GM18520 (cell line): ENCODE results near the gene FRMD4B.
"Not testable (repeated sequence)": the region's sequence is repeated elsewhere in the genome, so short reads cannot be mapped to it uniquely, and the experiment has no call there.

Experiments used
- ATAC-seq: cut with Tn5 transposase; IDR thresholded peaks from one replicate; pipeline ENCODE4 v1.9.1; 2021; ENCODE audit not compliant: unreplicated experiment

The FRMD4B gene

DNA sequence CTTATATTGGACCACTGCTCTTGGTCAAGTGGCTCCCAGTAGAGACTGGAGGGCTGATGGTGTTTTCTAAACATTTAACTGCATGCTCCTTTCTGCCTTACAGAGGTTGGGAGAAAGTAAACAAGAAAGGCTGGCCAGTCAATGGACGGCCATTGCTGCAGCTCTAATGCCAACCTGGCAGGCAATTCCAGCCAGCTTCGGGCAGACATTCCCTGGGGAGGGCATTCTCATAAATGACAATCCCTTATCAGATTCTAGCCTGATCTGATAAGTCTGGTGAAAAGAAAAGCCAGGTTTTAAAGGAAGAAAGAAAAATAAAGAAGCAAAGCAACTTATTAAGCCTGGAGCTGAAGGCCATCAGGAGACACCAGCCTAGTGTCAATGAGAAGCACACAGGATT is 60.7 kb downstream of the FRMD4B start:
- no peak for ATAC-seq

DNA sequence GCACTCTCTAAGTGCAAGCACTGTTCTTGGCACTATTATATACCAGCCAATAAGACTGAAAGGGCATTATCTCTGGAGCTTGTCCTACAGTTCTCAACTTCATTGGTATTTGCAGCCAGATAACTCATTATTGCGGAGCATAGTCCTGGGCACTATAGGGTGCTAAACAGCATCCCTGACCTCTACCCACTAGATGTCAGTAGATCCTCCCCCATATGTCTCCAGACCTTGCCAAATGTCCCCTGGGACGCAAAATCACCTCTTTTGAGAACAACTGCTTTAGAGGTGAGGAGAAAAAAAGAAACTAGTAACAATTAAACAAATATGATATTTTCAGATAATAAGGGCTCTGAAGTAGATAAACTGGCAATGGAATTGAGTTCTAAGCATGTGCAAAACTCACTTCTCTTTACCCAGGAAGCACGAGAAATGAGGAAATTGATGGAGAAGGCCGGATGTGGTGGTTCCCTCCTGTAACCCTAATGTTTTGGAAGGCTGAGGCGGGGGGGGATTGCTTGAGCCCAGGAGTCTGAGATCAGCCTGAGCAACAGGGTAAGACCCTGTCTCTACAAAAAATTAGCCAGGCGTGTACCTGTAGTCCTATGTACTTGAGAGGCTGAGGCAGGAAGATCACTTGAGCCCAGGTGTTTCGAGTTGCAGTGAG is 61.4 kb downstream of the FRMD4B start:
- peak; percentile 38 for ATAC-seq

DNA sequence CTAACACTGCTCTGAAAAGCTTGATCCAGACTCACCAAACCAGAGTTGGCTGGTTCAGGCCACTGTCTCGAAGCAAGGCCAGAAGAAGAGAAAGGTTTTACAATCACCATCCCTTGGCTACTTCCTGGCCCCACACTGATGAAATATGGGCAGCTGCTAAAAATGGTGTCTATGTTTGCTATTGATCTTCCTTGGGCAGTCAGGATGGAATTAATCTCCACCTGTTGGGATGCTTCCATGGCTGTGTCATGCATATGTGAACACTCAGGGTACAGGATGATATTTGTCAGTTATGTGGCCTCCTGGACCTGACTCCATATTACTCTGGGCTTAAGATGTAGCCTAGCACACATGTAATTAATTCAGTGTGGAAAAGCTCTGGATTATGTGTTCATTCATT is 61.9 kb downstream of the FRMD4B start:
- ATAC-seq = no peak

DNA sequence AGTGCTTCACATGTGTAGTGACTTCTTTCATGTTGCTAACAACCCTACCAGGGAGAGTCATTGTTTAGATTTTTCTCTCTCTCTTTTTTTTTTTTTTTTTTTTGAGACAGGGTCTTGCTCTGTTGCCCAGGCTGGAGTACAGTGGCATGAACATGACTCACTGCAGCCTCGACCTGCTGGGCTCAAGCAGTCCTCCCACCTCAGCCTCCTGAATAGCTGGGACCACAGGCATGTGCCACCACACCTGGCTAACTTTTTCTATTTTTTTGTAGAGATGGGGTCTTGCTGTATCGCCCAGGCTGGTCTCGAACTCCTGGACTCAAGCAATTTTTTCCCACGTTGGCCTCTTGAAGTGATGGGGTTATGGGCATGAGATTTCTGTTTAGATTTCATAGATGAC is 63.4 kb downstream of the FRMD4B start:
- not testable (repeated sequence) for ATAC-seq

DNA sequence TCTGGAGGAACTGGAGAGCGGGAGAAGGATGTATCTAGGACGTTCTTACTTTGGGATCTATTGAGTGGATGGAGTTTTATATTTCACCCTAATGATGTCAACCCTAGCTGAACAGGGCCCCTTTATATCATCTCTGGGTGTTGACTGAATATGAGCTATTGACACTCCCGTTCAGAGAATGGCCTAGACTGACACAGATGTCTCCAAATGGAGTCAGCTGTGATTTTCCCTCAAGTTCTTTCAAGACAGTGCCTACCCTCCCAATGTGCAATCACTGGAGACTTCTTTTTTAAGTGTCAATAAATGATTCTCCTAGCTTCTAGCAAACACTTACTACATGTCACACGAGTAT is 63.8 kb downstream of the FRMD4B start:
- ATAC-seq = no peak

DNA sequence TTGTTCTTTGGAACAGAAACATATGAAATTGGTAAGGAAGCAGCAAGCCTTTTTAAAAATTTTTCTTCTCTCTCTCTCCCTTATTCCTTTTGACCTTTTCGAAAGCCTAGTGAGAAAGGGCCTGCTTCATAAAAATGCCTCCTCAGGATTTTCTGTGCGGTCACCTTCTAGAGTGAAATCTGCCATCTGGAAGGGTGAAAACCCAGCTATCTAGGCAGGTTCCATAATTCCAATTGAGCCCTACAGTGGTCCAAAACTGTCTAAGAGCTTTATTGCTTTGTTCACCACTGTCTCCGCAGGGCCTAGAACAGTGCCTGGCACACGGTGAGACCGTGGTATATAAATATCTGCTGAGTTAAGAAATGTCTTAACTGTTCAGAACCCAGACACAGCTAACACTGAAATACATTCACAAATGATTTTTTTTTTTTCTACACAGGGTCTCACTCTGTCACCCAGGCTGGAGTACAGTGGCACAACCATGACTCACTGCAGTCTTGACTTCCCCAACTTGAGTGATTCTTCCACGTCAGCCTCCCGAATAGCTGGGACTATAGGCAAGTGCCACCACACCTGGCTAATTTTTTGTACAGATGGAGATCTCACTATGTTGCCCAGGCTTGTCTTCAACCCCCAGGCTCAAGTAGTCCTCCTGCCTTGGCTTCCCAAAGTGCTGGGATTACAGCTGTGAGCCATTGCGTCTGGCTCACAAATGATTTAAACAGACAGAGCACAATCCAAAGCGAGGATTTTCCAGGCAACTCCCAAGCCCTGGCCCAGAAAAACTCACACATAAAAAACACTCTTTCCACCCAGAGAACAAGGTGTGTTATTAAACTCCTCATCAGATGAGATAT is 64.4 kb downstream of the FRMD4B start:
- ATAC-seq = no peak

DNA sequence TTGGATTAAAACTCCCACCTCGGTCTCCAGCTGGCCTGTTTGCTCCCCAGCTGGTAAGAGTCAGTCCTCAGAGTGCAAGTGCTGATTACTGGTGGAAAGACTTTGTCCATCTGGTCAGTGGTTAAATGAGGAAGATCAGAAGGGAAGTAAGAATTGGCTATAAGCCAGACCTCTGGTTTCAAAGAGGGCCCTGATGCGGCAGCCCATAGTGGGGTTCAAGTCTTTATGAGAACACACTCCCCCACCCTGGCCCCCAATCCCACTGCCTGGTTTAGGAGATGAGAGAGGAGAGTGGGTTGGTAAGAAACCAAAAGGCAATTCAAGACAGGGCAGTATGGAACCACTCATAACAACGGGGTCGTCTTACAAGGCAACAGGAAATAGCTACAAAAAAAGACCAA is 65.0 kb downstream of the FRMD4B start:
- ATAC-seq = no peak

DNA sequence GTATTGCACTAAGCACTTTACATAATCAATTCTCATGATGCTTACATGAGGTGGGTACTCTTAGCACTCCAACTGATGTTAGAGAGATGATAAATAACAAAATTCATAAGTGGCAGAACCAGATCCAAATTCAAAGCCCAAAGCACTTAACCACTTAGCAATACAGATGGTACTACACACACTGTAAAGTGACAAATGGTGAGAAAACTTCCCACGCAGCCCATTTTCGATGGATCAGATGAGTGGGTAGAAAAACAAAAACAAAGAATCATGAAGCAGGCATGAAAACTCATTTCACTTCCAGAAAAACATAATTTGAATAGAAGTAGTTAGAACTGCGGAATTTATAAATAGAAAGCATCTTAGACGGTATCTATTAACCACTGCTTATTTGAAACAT is 66.2 kb downstream of the FRMD4B start:
- no peak for ATAC-seq

DNA sequence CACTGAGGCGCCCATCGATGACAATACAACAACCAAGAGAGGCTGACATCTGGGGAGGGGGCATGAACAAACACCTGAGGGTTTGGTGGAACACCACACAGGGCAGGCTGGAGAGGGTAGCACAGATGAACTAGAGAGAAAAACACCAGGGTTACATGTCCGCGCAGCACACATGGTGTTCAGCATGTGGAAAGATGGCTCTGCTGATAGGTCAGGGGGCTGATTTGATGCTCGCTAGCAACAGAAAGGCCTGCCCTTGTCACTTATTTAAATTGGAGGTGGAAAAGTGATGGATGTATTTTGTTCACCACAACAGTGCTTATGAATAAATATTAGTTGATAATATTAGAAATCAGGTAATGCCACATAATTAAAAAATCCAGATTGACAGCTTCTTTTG is 67.5 kb downstream of the FRMD4B start:
- ATAC-seq = no peak

DNA sequence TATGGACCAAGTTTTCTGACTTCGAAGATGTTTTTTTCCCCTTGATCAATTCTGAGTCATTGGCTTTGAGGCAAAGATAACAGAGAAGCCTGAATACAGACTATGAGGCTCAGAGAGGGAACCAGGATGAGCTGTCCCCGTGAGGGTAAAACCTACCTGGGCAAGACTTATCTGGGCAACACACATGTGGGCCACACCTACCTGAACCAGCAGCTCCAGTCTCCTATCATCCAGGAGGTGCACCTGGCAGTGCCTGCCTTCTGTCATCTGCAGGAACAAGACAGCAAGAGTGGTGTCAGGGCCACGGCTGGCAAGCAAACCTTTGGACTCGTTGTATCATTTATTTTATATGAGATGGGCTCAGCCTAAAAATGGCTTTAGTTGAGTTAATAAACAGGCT is 72.6 kb downstream of the FRMD4B start:
- ATAC-seq = no peak

DNA sequence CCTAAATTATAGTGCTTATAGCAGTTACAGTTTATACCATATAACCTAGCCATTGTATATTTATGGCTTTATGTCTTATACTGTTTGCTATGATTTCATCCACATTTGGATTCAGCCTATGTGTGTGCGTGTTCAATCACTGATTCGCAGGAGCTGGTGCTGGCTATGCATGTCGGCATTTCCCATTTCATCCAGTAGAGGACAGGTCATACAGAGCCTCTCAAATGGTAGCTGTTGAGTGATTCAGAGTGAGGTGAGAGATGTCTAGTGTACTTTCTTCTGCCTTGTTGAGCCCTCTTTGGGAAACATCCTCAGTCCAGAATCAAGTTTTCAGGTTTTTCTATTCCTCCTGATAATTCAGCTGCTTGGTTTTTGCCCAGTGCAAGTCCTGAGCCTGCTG is 76.1 kb downstream of the FRMD4B start:
- ATAC-seq = no peak

DNA sequence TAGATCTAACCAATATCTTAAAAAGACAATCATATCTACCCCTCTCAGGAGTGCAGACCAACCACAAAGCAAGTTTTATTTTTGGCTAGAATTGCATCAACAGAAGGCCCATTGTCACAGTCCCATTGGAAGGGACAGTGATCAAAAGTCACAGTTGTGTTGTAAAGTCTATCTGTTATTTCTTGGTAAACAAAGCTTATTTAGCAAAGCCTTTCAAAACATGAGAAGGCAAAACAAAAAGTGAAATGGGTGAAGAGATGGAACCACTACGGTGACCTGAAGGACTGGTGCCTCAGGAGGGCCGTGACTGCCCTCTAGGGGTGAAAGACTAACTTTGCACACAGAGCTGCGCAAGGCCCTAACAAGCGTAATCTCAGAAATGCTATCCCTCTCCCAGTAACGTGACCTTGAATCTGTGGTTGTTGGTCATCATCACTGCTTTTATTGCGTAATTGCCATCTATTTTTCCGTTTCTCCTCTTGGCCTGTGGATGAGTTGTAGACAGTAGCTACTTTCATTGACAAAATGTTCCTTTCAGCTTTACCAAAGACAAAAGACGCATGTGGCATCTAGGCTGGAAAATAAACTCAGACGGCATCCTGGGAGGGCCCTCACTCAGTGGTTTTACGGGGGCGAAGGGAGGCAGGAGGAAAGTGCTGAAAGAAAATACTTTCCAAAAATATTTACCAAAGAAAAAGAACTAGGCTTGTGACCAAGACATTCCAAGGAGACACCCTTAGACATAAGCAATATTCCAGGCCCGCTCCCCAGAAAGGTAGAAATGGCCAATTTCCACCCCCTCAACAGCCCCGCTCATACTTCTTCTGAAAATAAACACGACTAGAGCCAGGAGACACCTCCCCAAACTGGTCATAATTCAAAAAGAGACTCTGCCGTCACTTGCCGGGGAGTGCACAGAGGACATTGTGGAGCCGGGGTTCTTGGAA is 79.4 kb downstream of the FRMD4B start:
- ATAC-seq = peak; percentile 98

DNA sequence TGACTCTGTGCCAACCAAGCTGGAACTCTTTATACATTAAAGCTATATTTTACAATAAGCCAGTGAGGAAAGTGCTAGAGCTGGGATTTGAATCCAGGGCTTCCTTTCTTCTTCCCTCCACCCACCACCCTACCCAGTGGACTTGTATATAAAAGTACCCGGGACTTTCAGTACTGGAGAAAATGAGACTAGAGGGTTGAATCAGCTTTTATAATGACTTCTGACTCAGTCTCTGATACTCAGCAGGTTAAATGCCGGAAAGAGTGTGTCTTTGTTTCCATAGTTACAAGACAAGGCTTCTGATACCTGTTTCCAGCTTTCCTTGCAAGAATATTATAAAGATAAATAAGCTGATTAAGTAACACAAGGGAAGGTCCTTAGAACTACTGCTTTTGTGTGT is 80.9 kb downstream of the FRMD4B start:
- no peak for ATAC-seq

DNA sequence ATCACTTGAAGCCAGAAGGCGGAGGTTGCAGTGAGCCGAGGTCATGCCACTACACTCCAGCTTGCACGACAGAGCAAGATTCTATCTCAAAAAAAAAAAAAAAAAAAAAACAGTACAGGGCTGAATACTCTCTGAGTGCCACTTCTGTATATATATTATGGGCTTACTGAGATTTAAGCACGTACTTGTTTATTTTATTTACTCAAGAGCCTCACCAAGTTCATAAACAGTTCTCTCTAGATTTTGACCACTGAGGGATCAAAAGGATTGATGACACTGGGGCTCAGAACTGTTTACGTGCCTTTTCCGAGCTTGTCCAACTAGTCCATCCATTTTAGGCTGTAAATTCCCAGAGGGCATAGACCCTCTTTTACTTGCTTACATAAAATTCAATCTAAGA is 81.5 kb downstream of the FRMD4B start:
- ATAC-seq = no peak

DNA sequence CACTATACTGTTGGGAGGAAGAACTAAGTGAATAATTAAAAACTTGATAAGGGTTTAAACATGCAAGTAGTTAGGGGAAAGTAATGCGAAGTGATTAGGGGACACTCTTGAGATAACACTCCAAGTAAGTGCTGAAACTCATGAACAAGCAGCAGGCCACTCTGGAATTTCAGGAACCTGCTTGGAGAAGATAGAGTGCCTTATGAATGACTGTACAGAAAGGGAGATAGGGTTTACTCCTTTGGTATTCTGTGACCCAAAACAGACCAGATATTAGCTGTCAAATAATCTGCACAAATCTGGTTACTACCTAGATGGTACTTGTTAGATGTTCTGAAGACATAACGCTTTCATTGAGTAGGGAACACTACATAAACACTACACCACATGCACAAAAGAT is 85.6 kb downstream of the FRMD4B start:
- ATAC-seq = no peak

DNA sequence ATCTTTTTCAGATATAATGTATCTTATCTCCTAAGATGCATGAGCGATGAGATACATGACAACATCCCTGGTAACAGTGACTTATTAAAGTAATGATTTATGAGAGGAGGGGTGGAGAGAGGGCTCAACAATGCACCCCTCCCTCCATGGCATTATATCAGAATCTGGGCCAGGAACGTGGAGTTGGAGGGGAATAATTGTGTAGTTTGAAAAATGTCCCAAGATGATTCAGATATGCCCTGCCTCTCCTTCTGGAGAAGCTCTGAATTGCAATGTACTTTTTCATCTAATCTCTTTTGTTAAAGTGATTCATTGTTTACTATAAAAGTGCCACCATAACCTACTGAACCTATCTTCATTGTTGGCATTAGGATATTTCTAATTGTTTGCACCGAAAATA is 86.5 kb downstream of the FRMD4B start:
- no peak for ATAC-seq

DNA sequence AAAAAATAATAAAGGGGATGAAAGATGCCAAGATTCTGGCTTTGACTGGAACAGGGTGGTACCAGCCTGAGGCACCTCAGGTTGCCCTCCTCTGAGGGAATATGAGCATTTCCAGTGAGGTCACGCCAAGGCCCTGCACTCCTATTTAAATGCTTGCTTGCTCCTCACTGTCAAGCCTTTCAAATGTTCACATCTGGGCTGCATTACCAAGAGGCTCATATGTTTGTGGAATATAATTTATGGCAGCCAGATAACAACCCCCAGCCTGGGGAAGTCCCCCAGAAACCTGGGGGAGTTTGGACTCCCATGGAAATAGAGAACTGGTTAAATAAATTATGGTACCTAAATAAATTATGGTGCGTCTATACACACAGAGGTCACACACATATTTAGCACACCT is 88.4 kb downstream of the FRMD4B start:
- ATAC-seq = no peak

DNA sequence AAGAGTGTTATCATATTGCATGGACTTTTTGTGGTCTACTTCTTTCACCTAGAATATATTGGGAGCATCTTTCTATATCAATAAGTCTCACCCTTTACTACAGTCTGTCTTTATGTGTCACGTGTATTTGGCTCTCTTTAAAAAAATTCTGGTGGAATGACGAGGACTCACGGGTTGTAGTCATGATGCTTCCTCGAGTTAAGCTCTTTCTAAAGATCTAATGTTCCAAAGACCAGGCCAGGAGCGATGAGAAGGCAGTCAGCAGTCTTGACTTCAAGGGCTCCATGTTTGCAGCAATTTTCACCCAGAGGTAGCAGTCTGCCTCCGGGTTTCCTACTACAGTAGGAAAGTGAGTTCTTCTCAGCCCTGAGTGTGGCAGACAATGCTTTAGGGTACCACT is 88.9 kb downstream of the FRMD4B start:
- ATAC-seq = no peak

DNA sequence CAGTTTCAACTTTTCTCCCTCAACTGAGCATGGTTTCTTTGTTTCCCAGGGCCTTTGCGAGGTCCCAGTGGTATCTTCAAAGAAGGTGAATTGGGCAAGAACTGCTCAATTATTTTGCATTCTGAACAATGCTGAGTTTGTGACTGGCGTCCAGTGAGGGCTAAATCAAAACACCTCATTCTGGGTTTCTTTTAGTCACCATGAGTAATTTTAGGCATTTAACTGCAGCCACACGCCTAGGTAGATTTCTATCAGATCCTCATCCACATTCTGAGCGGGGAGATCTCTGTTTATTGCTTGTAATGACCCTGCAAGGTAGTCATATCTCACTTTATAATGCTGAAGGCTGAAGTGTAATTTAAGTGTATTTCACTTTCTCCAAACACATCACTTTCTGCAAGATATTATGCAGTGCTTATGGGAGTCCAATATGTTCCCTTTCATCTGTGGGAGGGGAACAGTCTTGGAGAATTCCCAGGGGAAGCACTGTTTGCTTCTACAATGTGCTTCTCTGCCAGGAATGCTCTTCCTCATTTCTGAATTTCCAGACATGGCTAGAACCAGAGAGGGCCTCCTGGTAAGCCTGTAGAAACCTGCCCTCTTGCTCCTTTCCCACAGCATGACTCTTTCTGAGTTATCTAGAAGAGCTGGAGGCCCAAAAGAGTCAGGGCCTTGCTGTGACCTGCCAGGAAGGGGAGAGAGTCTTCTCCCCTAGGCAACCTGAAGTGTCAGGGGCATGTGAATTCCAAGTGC is 91.7 kb downstream of the FRMD4B start:
- no peak for ATAC-seq

DNA sequence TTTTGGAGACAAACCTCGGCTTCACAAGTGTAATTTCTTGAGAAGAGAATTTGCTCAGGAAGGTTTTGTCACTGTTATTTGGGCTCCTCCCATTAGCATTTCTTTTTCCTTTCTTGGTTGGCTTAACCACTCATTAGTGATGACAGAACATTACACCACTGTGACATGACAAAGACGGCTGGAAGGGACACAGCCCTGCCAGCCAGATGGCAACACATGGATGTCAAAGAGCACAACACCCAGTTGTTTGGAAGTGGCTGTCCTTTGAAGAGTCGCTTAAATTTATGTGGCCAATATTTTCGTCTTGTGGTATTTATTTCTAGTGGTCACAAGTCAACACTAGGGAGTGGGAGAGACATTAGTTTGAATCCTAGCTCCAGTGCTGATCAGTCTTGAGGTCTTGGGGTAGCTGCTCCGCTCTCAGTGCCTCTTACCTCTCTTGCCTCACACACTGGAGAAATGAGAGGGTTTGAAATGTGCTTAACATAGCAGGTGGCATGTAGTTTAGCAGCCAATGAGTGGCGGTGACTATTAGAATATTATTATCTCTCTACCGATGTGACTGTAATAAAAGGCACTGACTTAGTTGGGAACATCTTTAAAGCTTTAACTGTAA is 92.8 kb downstream of the FRMD4B start:
- ATAC-seq = no peak

DNA sequence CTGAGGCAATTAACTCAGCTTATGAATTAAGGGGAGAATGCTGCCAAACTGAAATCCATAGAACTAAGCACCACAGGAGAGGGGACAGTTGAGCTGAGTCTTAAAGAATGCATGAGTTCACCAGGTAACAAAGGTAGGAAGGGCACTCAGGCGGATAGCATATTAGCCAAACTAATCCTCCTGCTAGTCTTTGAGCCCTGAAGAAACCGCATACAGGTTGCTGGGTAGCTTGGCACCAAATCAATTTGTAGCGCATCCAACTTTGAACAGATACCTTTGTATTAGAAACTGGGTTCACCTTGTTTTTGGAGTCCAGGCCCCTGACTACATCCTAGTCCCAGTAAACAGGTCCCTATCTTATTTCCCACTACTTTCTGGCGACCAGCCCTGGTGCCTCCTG is 93.7 kb downstream of the FRMD4B start:
- ATAC-seq = no peak
